Dermis blood vessel endothelial cell (primary cell): Measurements from ENCODE around the gene EIF4H. TPM values are rescaled to one million over a fixed set of nuclear protein-coding genes. Genes with fewer than 3 reads are reported as not detected.
"Not testable (repeated sequence)": the region's sequence is repeated elsewhere in the genome, so short reads cannot be mapped to it uniquely, and the experiment has no call there.

ENCODE experiments used
- DNase-seq: peaks from one replicate; pipeline ENCODE4 v3.0.0; 2010
- total RNA-seq: library from RNA; depleted of rRNA; stranded (reverse); fragments of >200 nt; gene quantifications from 2 replicates; pipeline ENCODE4 v1.2.3, GENCODE V29; 2014

Gene EIF4H
- total RNA-seq, 1 donor from 2014 or later: 305 TPM

GRCh38 chr7:74175340-74175739, 1.2 kb downstream of the EIF4H start:
- peak; percentile 41 for DNase-seq

GRCh38 chr7:74176555-74176954, 2.4 kb downstream of the EIF4H start:
- DNase-seq: peak; percentile 39

DNA sequence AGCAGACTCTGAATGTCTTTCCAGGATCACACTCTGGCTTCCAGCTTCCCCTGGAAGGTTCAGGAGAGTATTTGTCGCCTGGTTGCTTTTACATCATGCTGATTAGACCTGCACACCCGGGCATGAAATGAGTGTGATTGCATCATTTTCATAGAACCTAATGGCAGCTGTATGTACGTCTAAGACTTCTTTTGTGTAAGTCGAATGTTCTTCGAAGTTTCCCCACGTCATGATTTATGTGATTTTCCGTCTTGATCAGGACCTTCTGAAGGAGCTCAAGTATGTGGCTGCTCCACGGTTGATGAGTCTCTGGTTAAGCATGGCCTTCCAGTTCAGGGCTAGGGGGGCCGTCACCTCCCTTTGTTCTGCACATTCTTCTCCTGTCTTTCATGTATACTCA, 4.5 kb downstream of the EIF4H start:
- no peak for DNase-seq

DNA sequence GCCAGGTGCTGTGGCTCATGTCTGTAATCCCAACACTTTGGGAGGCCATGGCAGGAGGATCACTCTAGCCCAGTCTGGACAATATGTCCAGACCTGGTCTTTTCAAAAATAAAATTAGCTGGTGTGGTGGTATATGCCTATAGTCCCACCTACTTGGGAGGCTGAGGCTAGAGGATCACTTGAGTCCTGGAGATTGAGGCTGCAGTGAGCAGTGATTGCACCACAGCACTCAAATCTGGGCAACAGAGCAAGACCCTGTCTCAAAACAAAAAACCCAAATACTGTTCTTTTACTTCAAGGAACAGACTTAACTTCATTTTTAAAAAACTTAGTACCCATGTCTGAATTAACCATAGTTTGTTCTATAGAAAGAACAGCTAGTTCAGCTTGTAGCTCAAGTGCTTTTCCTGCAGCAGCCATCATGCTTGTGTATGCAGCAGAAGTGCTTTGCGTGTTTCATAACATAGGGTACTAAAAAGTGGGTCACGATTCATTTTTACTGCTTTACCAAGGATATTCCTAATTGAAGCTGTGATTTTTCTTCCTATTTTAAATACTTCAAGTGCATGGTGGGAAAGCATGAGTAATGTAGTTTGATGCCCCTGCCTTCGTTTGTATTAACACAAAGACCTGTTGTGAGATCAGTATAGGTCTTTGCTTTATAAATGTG, 5.9 kb downstream of the EIF4H start:
- no peak for DNase-seq

DNA sequence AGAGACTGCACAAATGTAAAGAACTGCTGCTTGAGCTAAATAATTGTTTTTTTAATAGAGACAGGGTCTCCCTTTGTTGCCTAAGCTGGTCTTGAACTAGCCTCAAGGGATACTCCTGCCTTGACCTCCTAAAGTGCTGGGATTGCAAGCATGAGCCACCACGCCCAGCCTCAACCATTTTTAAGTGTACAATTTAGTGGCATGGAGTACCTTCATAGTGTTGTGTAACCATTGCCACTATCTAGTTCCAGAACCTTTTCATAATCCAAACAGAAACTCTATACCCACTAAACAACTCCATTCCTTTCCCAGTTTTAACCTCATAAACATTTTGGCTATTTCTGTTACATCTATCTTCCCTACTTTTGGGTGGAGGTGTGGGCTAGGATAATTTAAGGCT, 6.7 kb downstream of the EIF4H start:
- no peak for DNase-seq

DNA sequence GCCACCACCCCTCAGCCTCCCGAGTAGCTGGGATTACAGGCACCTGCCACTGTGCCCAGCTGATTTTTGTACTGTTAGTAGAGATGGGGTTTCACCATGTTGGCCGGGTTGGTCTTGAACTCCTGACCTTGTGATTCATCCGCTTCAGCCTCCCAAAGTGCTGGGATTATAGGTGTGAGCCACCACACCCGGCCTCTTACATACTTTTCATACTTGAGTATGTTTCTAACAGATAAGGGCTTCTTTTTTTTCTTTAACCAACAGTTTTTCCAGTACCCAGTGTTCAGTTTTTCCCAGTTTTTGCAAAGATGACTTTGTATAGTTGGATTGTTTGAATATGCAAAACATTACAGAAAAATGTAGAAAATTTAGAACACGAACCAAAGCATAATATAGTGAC, 7.7 kb downstream of the EIF4H start:
- no peak for DNase-seq

- no peak for DNase-seq
Observed at GRCh38 chr7:74182453-74183090, 8.4 kb downstream of the EIF4H start.

- no peak for DNase-seq
Observed at GRCh38 chr7:74183142-74183541, 9.0 kb downstream of the EIF4H start.

- DNase-seq: peak; percentile 66
Observed at GRCh38 chr7:74183653-74184450, 9.7 kb downstream of the EIF4H start.

GRCh38 chr7:74185016-74185415, 10.9 kb downstream of the EIF4H start:
- DNase-seq: no peak

GRCh38 chr7:74185636-74186035, 11.5 kb downstream of the EIF4H start:
- peak; percentile 65 for DNase-seq

DNA sequence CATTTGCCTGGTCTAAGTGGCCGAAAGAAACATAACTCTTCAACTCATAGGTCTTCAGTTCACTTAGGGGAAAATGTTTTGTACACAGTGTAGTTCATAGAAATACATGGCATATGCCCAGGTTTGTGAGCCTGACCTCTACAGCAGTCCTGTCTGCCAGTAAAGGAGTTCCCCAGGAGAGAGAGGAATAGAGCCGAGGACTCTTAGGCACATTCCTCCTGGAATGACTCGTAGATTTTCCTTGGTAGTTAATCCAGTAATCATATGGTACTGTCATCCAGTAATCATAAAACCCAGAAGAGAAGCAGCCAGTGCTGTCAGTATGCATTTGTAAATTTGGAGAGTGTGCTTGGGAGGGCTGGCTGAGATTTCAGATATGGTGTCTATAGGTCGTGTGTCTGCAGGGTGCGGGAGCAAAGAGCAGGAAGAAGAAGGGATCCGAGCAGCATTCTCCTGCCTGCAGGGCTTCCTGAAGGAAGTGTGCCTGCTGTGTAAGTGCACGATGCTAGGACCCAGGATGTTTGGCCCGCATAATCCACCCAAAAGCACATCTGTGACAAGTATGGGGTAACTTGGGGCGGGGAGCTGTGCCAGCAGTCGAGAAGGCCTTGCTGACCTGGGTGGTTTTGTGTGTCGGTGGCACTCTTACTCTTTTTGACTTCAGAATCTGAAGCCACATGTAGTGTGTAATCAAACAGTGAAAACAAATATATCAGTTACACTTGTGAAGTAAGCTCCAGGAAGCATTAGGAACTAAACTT, 13.9 kb downstream of the EIF4H start:
- DNase-seq: peak; percentile 28

DNA sequence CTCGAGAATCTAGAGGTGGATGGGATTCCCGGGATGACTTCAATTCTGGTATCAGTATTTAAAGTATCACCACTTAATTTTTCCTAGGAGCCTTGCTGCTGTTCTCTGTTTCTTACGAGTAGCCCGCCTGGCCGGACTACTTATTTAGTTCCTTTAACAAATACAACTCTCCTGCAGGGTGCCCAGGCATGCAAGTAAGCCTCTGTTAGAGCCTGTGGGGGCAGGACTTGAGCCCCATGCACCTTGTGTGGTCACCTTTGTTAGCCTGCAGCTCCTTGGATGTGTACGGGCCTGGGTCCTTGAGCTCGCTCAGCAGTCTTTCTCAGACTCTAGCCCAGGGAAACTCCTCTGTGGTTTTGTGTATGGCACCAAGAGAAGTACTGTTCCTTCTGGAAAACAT, 16.1 kb downstream of the EIF4H start:
- DNase-seq: no peak

DNA sequence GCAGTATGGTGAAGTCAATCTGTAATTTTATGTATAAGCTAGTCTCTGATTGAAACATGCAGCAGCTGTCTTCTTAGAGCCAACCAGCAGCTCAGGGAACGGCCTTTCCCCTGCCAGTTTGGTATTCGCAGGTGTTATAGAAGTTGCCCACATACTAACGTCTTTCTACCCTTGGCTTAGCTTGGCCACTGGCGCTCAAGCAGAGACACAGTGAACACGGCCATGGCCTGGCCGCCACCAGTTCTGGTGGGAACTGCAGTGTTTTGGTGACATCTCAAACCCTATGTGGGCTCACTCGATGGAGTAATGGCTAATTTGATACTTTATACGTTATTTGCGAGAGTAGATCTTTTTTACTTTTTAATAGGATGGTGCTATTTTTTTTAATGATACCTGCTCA, 17.1 kb downstream of the EIF4H start:
- no peak for DNase-seq

- no peak for DNase-seq
Observed at GRCh38 chr7:74193054-74193453, 18.9 kb downstream of the EIF4H start.

DNA sequence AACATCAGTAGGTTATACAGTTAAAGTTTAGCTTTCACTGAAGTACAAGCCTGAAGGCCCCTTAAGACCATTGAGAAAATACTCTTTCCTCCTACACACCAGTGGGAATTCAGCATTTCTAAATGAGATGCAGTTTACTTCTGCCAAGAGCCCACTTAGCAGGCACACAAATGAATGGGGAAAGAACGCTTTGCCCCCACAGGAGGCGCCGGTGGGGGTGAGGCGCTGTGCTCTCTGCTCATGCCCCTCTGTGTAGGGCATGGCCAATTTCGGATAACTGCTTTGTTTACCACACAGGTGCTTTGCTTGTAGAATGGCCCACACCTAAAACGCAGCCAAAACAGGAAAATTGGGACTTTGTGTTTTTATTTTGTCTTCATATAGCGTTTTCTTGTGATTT, 19.8 kb downstream of the EIF4H start:
- no peak for DNase-seq

- no peak for DNase-seq
Observed at GRCh38 chr7:74194686-74195085, 20.5 kb downstream of the EIF4H start.

DNA sequence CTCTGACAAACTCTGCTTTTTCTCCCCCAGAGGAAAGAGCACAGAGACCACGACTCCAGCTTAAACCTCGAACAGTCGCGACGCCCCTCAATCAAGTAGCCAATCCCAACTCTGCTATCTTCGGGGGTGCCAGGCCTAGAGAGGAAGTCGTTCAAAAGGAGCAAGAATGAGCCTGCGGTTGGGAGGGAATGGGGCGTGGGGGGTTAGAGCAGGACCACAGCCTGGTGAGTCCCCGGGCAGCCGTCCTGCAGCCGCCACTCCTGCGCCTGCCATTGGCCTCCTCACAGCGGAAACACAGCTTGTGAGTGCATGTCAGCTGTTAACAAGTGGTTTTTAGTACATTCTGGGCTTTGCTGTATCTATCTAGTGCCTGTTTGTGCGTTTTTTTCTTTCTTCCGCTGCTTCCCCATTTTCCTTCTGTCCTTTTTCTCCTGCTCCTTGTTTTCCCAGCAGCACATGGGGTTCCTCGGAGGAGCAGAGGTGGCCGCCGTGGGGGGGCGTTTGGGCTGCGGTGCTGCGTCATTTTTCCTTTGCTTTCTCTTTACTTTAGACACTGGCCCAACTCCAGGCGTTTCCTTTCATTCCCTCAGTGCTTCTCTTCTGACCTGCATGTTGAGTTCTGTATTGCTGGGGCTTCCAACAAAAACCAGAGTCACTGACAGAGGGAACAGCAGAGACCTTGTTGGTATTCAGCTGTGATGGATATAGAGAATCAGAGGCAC, 21.1 kb downstream of the EIF4H start:
- DNase-seq: not testable (repeated sequence)

- DNase-seq: not testable (repeated sequence)
Observed at GRCh38 chr7:74195968-74196654, 22.0 kb downstream of the EIF4H start.

- DNase-seq: no peak
Observed at GRCh38 chr7:74197449-74198124, 23.4 kb downstream of the EIF4H start.
